Calu3 (cell line): ENCODE results near the gene GAK. TPM values are rescaled to one million over a fixed set of nuclear protein-coding genes. Genes with fewer than 3 reads are reported as not detected.

Experiments
- BruUV-seq: library from RNA; stranded (reverse); fragments of 400-500 nt; replicated peaks from 2 replicates; lab custom pipeline; 2021; lab: Mats Ljungman, UMichigan
- CTCF ChIA-PET: fragments of 300-600 bp; sonication (Branson Sonifier 250); formaldehyde crosslinking; loops from one replicate; lab custom pipeline; 2022; ENCODE audit warnings: antibody characterized with exemption; lab: Charles Lee
- DNase-seq: peaks from one replicate; pipeline ENCODE4 v3.0.0; 2022
- H3K27ac Mint-ChIP-seq: one replicate; pipeline ENCODE4 v1.8.0; 2022; ENCODE audit warnings: mixed read lengths; ENCODE audit not compliant: unreplicated experiment
- H3K27me3 Mint-ChIP-seq: one replicate; pipeline ENCODE4 v1.8.0; 2022; ENCODE audit warnings: mixed read lengths; ENCODE audit not compliant: unreplicated experiment
- H3K36me3 Mint-ChIP-seq: one replicate; pipeline ENCODE4 v1.8.0; 2022; ENCODE audit warnings: mild to moderate bottlenecking, moderate library complexity, mixed read lengths; ENCODE audit not compliant: insufficient read depth, unreplicated experiment
- H3K4me1 Mint-ChIP-seq: one replicate; pipeline ENCODE4 v1.8.0; 2022; ENCODE audit warnings: mild to moderate bottlenecking, low read depth, mixed read lengths; ENCODE audit not compliant: unreplicated experiment
- H3K4me3 Mint-ChIP-seq: one replicate; pipeline ENCODE4 v1.8.0; 2022; ENCODE audit warnings: mild to moderate bottlenecking, low read depth, moderate library complexity, mixed read lengths; ENCODE audit not compliant: unreplicated experiment
- H3K9me3 Mint-ChIP-seq: one replicate; pipeline ENCODE4 v1.8.0; 2022; ENCODE audit warnings: low read depth, mixed read lengths; ENCODE audit not compliant: unreplicated experiment
- CTCF ChIP-seq: fragments of 200-600 bp; IDR thresholded peaks from one replicate; pipeline ENCODE4 v1.8.0; 2022; ENCODE audit warnings: antibody characterized with exemption; ENCODE audit not compliant: unreplicated experiment
- intact Hi-C: fragments of 100-400 bp; cut with micrococcal nuclease; formaldehyde crosslinking; loops from one replicate; pipeline ENCODE4 v1.10.0; 2022; ENCODE audit not compliant: unreplicated experiment
- total RNA-seq: library from RNA; stranded (reverse); gene quantifications from 2 replicates; pipeline ENCODE4 v1.2.3, GENCODE V29; 2022

Gene GAK
- total RNA-seq, 1 experiment from 2014 or later: 94.1 TPM

- CTCF ChIA-PET: no interaction called here
- peaks cover 9% of the 10 kb centered on the region for H3K4me1 Mint-ChIP-seq
- BruUV-seq: no TSS peak
- no peaks in the 10 kb centered on the region for H3K9me3 Mint-ChIP-seq
- peaks cover 5% of the 10 kb centered on the region for H3K36me3 Mint-ChIP-seq
- no peak overlapping the region for H3K4me3 Mint-ChIP-seq
- intact Hi-C loops: no loop called here
- no peak overlapping the region for H3K27ac Mint-ChIP-seq
- H3K27me3 Mint-ChIP-seq: peaks cover 32% of the 10 kb centered on the region
- no peak for TF ChIP-seq CTCF
- DNase-seq: no peak
Observed at GRCh38 chr4:826508-827208, 105.5 kb downstream of the GAK start.

GRCh38 chr4:825971-826330, 106.2 kb downstream of the GAK start, which contains the start of gene CPLX1:
CPLX1 (minus strand) TSS chr4:826129; CDS start chr4:824522, 1,607 bp downstream.
- Mint-ChIP-seq H3K4me3 (peak within 1 kb of the TSS; percentile 15), H3K27ac (no peak within 1 kb of the TSS), H3K4me1 (peaks cover 9% of the 10 kb centered on the region), H3K27me3 (peaks cover 37% of the 10 kb centered on the region), H3K36me3 (peaks cover 5% of the 10 kb centered on the region), H3K9me3 (no peaks in the 10 kb centered on the region)
- intact Hi-C loops: no loop called here
- no TSS peak for BruUV-seq
- CTCF ChIA-PET: interaction anchor here (0.7 kb wide), 1 partner anchor 296 kb away, joined by 3 read pairs; no protein-coding TSS in a partner anchor
- TF ChIP-seq CTCF: no peak
- peak; percentile 41 for DNase-seq

DNA sequence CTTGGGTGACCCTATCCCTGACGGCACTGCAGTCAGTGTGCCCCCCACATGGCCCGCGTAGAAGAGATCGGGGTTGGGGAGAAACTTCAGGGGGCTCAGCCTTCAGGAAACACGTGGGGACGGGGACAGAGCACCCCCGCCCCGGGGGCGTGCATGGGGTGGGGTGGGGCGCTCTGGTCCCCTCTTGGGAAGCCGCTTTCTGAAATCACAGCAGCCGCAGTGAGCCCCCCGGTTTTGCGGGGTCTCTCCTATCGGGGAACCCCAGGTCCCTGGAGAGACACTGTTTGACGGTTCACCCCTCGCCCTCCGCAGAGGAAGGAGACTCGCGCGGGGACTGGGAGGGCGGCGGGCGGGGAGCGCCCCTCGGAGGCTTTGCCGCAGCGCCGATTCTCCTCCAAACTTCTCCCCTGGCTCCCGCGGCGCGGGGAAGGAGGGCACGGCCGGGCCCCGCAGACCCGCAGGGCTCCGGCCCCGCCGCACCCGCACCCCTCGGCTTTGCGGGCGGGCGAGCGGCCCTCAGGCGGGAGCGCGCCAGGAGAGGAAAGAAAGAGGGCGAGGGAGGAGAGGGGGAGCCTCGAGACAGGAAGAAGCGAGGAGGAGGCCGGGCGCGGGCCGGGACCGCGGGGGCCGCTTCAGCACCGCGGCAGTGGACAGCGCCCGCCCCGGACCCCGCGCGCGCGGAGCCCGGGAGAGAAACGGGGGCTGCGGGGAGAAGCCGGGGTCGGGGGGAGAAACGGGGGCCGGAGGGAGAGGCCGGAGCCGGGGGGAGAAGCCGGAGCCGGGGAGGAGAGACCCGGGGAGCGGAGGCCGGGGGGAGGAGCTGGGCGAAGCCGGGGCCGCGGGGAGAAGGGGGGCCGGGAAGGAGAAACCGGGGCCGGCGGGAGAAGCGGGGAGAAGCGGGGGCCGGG, 106.8 kb downstream of the GAK start:
- no peak overlapping the region for H3K27ac Mint-ChIP-seq
- intact Hi-C loops: no loop called here
- no TSS peak for BruUV-seq
- H3K9me3 Mint-ChIP-seq: no peaks in the 10 kb centered on the region
- H3K4me3 Mint-ChIP-seq: peak overlapping the region; percentile 15
- CTCF ChIA-PET: interaction anchor here (0.7 kb wide), 1 partner anchor 297 kb away, joined by 3 read pairs; no protein-coding TSS in a partner anchor
- peaks cover 37% of the 10 kb centered on the region for H3K27me3 Mint-ChIP-seq
- peaks cover 9% of the 10 kb centered on the region for H3K4me1 Mint-ChIP-seq
- no peak for TF ChIP-seq CTCF
- DNase-seq: no peak
- peaks cover 5% of the 10 kb centered on the region for H3K36me3 Mint-ChIP-seq

DNA sequence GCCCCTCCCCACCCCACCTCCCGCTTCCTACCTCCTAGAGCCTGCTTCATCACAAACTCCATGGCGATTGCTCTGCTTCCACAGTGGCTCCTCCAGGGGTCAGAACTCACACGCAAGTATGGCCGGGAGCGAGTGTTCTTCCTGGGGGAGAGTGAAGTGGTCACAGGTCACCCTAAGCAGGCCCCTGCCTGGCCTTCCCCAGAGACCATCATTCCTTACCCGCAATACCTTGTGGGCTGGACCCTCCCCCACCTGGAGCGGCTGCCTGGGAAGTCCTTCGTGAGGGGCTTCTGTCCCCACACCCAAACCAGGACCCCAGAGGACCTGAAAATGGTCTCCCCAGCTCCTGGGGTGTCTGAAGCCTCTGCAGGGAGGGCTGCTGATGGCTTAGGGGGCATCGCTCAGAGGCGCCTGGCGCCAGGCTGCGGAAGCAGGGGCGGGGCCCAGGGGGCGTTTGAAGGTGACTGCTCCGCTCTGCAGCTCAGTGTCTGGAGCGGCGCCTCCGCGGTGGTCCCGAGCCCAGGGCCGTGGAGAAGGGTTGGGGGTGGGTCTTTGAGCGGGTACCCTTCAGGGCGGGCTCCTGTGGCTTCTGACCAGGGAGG, 107.6 kb downstream of the GAK start:
- intact Hi-C loops: no loop called here
- H3K4me1 Mint-ChIP-seq: peaks cover 9% of the 10 kb centered on the region
- H3K9me3 Mint-ChIP-seq: no peaks in the 10 kb centered on the region
- peaks cover 5% of the 10 kb centered on the region for H3K36me3 Mint-ChIP-seq
- no peak for DNase-seq
- H3K27me3 Mint-ChIP-seq: peaks cover 37% of the 10 kb centered on the region
- no peak overlapping the region for H3K27ac Mint-ChIP-seq
- CTCF ChIA-PET: no interaction called here
- no TSS peak for BruUV-seq
- no peak for TF ChIP-seq CTCF
- peak overlapping the region; percentile 15 for H3K4me3 Mint-ChIP-seq
